Liver (tissue), 9 donors: ENCODE measurements around the gene ENTR1. TPM values are rescaled to one million over a fixed set of nuclear protein-coding genes. Genes with fewer than 3 reads are reported as not detected.
A peak's percentile ranks its signal among the peaks of the same experiment; 100 is the strongest.

Experiments
- DNase-seq: peaks from one replicate; pipeline ENCODE4 v3.0.0-alpha.2; 2017; ENCODE audit warnings: low spot score
- H3K27ac ChIP-seq, 2 donors: one replicate each; pipeline ENCODE4 v1.7.0; 2013; ENCODE audit warnings: inconsistent platforms in 2 of 2, low read length in 2 of 2, control low read depth in 1 of 2, low read depth in 1 of 2, mild to moderate bottlenecking in 1 of 2
- H3K27me3 ChIP-seq, 4 donors: one replicate each; pipeline versions ENCODE4 v1.6.1 to v1.7.0; 2013; ENCODE audit warnings: low read length in 3 of 4, inconsistent platforms in 1 of 4, mild to moderate bottlenecking in 1 of 4, moderate library complexity in 1 of 4; ENCODE audit not compliant: control insufficient read depth in 4 of 4, insufficient read depth in 4 of 4
- H3K36me3 ChIP-seq, 4 donors: one replicate each; pipeline versions ENCODE4 v1.6.1 to v1.7.0; 2013; ENCODE audit warnings: low read length in 3 of 4, mild to moderate bottlenecking in 3 of 4, low read depth in 1 of 4, moderate library complexity in 1 of 4; ENCODE audit not compliant: control insufficient read depth in 4 of 4, insufficient read depth in 3 of 4
- H3K4me1 ChIP-seq, 4 donors: one replicate each; pipeline versions ENCODE4 v1.6.1 to v1.7.0; 2013; ENCODE audit warnings: low read length in 3 of 4, mild to moderate bottlenecking in 3 of 4, moderate library complexity in 1 of 4; ENCODE audit not compliant: control insufficient read depth in 4 of 4, insufficient read depth in 4 of 4
- H3K4me3 ChIP-seq, 3 donors: one replicate each; pipeline versions ENCODE4 v1.6.1 to v1.7.0; 2013; ENCODE audit warnings: low read length in 3 of 3, control low read depth in 1 of 3, low read depth in 1 of 3, mild to moderate bottlenecking in 1 of 3
- H3K9ac ChIP-seq, 2 donors: one replicate each; pipeline ENCODE4 v1.7.0; 2013; ENCODE audit warnings: low read length in 2 of 2, mild to moderate bottlenecking in 2 of 2, moderate library complexity in 2 of 2, control low read depth in 1 of 2, low read depth in 1 of 2
- H3K9me3 ChIP-seq, 4 donors: one replicate each; pipeline versions ENCODE4 v1.6.1 to v1.7.0; 2013; ENCODE audit warnings: low read length in 3 of 4; ENCODE audit not compliant: control insufficient read depth in 4 of 4
- CTCF ChIP-seq: fragments of 150-350 bp; IDR thresholded peaks from 2 replicates; pipeline ENCODE4 v1.5.1; 2017; ENCODE audit warnings: improper control_type of control experiment, low read depth, low read length; ENCODE audit not compliant: missing input control
- EGR1 ChIP-seq, 2 donors: IDR thresholded peaks; 2 replicates each; pipeline ENCODE4 v1.6.1; 2016 to 2018; ENCODE audit warnings: antibody characterized with exemption in 2 of 2, low read depth in 2 of 2
- FOXA1 ChIP-seq: IDR thresholded peaks from 2 replicates; pipeline ENCODE4 v1.6.1; 2016; ENCODE audit warnings: antibody characterized with exemption
- FOXA2 ChIP-seq: IDR thresholded peaks from 2 replicates; pipeline ENCODE4 v1.6.1; 2016; ENCODE audit warnings: antibody characterized with exemption
- GABPA ChIP-seq, 2 donors: IDR thresholded peaks in 1 of 2; conservative IDR thresholded peaks in 1 of 2; 2 replicates each; pipeline ENCODE4 v1.6.1; 2016; ENCODE audit warnings: antibody characterized with exemption in 2 of 2, mild to moderate bottlenecking in 1 of 2, moderate library complexity in 1 of 2
- HNF4A ChIP-seq, 2 donors: conservative IDR thresholded peaks; 2 replicates each; pipeline ENCODE4 v1.6.1; 2016; ENCODE audit warnings: antibody characterized with exemption in 2 of 2, mild to moderate bottlenecking in 2 of 2
- HNF4G ChIP-seq: IDR thresholded peaks from 2 replicates; pipeline ENCODE4 v1.6.1; 2016; ENCODE audit warnings: antibody characterized with exemption
- JUND ChIP-seq, 2 donors: IDR thresholded peaks; 2 replicates each; pipeline ENCODE4 v1.6.1; 2016; ENCODE audit warnings: antibody characterized with exemption in 2 of 2
- NR2F2 ChIP-seq: IDR thresholded peaks from 2 replicates; pipeline ENCODE4 v1.6.1; 2016; ENCODE audit warnings: antibody characterized with exemption
- RAD21 ChIP-seq, 2 donors: IDR thresholded peaks; 2 replicates each; pipeline ENCODE4 v1.6.1; 2016; ENCODE audit warnings: antibody characterized with exemption in 2 of 2, mild to moderate bottlenecking in 2 of 2
- RXRA ChIP-seq, 2 donors: IDR thresholded peaks; 2 replicates each; pipeline ENCODE4 v1.6.1; 2017 to 2018; ENCODE audit warnings: antibody characterized with exemption in 2 of 2, mild to moderate bottlenecking in 1 of 2
- SP1 ChIP-seq: IDR thresholded peaks from 2 replicates; pipeline ENCODE4 v1.6.1; 2018; ENCODE audit warnings: antibody characterized with exemption, mild to moderate bottlenecking
- YY1 ChIP-seq: IDR thresholded peaks from 2 replicates; pipeline ENCODE4 v1.6.1; 2016; ENCODE audit warnings: antibody characterized with exemption, mild to moderate bottlenecking
- ZBTB33 ChIP-seq: IDR thresholded peaks from 2 replicates; pipeline ENCODE4 v1.6.1; 2016; ENCODE audit warnings: antibody characterized with exemption
- WGBS: extraction: QIAGEN DNeasy Blood & Tissue Kit; methylation state at CpG from one replicate; pipeline ENCODE4 v1.1.7; 2013; 5-methylcytosine and 5-hydroxymethylcytosine counted together
- polyA plus RNA-seq, 2 donors: library from polyadenylated mRNA; stranded (reverse) in 1 of 2; unstranded in 1 of 2; fragments of 200-250 nt in 1 of 2; fragments of >200 nt in 1 of 2; fragmentation: Nextera tagmentation in 1 of 2; extraction: Ambion mirVana in 1 of 2; gene quantifications; one replicate each; pipeline versions ENCODE4 v1.2.1 to v1.2.3, GENCODE V29; 2013 to 2015
- total RNA-seq, 2 donors: library from RNA; depleted of rRNA; stranded (reverse); fragments of >200 nt; gene quantifications; one replicate each; pipeline ENCODE4 v1.2.3, GENCODE V29; 2014
- TF ChIP-seq, protein P1 (sequence below): IDR thresholded peaks from 2 replicates; pipeline ENCODE4 v1.6.1; 2016; ENCODE audit warnings: antibody characterized with exemption
- TF ChIP-seq, protein P2 (sequence below): IDR thresholded peaks from 2 replicates; pipeline ENCODE4 v1.6.1; 2016; ENCODE audit warnings: antibody characterized with exemption, mild to moderate bottlenecking
- donor health status: healthy.
- donor health status: healthy.
- donor health status: healthy.
- donor health status: healthy.
- donor health status: healthy.

The ENTR1 gene
- total and polyA plus RNA-seq, 4 donors, result 11.0 to 28.1 (median 19.1) TPM

- Histone ChIP-seq H3K27ac (no peak overlapping the region), H3K9me3 (no peaks in the 10 kb centered on the region), H3K36me3 (peaks cover 0 to 1% (median 0%) of the 10 kb centered on the region in 4 donors), H3K27me3 (no peaks in the 10 kb centered on the region), H3K4me3 (no peak overlapping the region), H3K9ac (no peak overlapping the region), H3K4me1 (peaks cover 5 to 13% (median 6%) of the 10 kb centered on the region in 4 donors)
- DNase-seq, result no peak
- TF ChIP-seq NR2F2 (no peak), YY1 (no peak), GABPA (IDR thresholded peaks at IDR 0.05 in 1 of 2, conservative IDR thresholded peaks at IDR 0.05 in 1 of 2) (no peak), CTCF (no peak), EGR1 (IDR thresholded peaks at IDR 0.05; ENCODE audit: low read depth in 2 of 2) (no peak), RXRA (IDR thresholded peaks at IDR 0.05) (no peak), JUND (IDR thresholded peaks at IDR 0.05) (no peak), HNF4A (conservative IDR thresholded peaks at IDR 0.05) (no peak), HNF4G (no peak)
- TF ChIP-seq, protein P1, sequence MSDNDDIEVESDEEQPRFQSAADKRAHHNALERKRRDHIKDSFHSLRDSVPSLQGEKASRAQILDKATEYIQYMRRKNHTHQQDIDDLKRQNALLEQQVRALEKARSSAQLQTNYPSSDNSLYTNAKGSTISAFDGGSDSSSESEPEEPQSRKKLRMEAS, result no peak
- TF ChIP-seq, protein P2, sequence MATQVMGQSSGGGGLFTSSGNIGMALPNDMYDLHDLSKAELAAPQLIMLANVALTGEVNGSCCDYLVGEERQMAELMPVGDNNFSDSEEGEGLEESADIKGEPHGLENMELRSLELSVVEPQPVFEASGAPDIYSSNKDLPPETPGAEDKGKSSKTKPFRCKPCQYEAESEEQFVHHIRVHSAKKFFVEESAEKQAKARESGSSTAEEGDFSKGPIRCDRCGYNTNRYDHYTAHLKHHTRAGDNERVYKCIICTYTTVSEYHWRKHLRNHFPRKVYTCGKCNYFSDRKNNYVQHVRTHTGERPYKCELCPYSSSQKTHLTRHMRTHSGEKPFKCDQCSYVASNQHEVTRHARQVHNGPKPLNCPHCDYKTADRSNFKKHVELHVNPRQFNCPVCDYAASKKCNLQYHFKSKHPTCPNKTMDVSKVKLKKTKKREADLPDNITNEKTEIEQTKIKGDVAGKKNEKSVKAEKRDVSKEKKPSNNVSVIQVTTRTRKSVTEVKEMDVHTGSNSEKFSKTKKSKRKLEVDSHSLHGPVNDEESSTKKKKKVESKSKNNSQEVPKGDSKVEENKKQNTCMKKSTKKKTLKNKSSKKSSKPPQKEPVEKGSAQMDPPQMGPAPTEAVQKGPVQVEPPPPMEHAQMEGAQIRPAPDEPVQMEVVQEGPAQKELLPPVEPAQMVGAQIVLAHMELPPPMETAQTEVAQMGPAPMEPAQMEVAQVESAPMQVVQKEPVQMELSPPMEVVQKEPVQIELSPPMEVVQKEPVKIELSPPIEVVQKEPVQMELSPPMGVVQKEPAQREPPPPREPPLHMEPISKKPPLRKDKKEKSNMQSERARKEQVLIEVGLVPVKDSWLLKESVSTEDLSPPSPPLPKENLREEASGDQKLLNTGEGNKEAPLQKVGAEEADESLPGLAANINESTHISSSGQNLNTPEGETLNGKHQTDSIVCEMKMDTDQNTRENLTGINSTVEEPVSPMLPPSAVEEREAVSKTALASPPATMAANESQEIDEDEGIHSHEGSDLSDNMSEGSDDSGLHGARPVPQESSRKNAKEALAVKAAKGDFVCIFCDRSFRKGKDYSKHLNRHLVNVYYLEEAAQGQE, result no peak
- WGBS, result 70% methylated on average over 9 of the region's 9 CpGs
Observed at GRCh38 chr9:136365775-136366222, 44.6 kb downstream of the ENTR1 start.

GRCh38 chr9:136364942-136365774 is 45.3 kb downstream of the ENTR1 start:
- DNase-seq, result peak; percentile 48
- Histone ChIP-seq H3K27me3 (no peaks in the 10 kb centered on the region), H3K9ac (no peak overlapping the region), H3K9me3 (no peaks in the 10 kb centered on the region), H3K27ac (no peak overlapping the region), H3K4me3 (no peak overlapping the region), H3K4me1 (peaks cover 5 to 13% (median 6%) of the 10 kb centered on the region in 4 donors), H3K36me3 (peaks cover 0 to 1% (median 0%) of the 10 kb centered on the region in 4 donors)
- WGBS, result 84% methylated on average over 31 of the region's 31 CpGs
- TF ChIP-seq HNF4A (conservative IDR thresholded peaks at IDR 0.05) (no peak), ZBTB33 (no peak), FOXA1 (no peak), RXRA (IDR thresholded peaks at IDR 0.05) (no peak), FOXA2 (no peak), SP1 (no peak), GABPA (IDR thresholded peaks at IDR 0.05 in 1 of 2, conservative IDR thresholded peaks at IDR 0.05 in 1 of 2) (no peak), CTCF (no peak), JUND (IDR thresholded peaks at IDR 0.05) (no peak), RAD21 (IDR thresholded peaks at IDR 0.05) (no peak)
- TF ChIP-seq, protein P2, result no peak
